BLaER1 treated with 17β-estradiol and CSF1 and Interleukin-3, amounts not matched to agents 10 nM and 100 nM (cell line): ENCODE data around the gene TFDP2.
"Not testable (repeated sequence)": the region's sequence is repeated elsewhere in the genome, so short reads cannot be mapped to it uniquely, and the experiment has no call there.

Experiments used
- H3K27ac ChIP-seq, 11 experiments: shearing (Covaris generic); formaldehyde crosslinking; 2 replicates each; pipeline ENCODE4 v1.8.1; 2022
- H3K27me3 ChIP-seq, 11 experiments: shearing (Covaris generic); formaldehyde crosslinking; 2 replicates each; pipeline ENCODE4 v1.8.1; 2022
- H3K36me3 ChIP-seq, 11 experiments: shearing (Covaris generic); formaldehyde crosslinking; 2 replicates each; pipeline ENCODE4 v1.8.1; 2022
- H3K4me1 ChIP-seq, 10 experiments: shearing (Covaris generic); formaldehyde crosslinking; 2 replicates each; pipeline ENCODE4 v1.8.1; 2022
- H3K4me2 ChIP-seq, 11 experiments: shearing (Covaris generic); formaldehyde crosslinking; 2 replicates each; pipeline ENCODE4 v1.8.1; 2022
- H3K4me3 ChIP-seq, 10 experiments: shearing (Covaris generic); formaldehyde crosslinking; 2 replicates each; pipeline ENCODE4 v1.8.1; 2022
- H3K9ac ChIP-seq, 11 experiments: shearing (Covaris generic); formaldehyde crosslinking; 2 replicates each; pipeline ENCODE4 v1.8.1; 2022
- H3K9me3 ChIP-seq, 11 experiments: shearing (Covaris generic); formaldehyde crosslinking; replicated peaks in 1 of 11; 2 replicates each; pipeline ENCODE4 v1.8.1; 2022
- H4K20me1 ChIP-seq, 11 experiments: shearing (Covaris generic); formaldehyde crosslinking; 2 replicates each; pipeline ENCODE4 v1.8.1; 2022
- Cebpa-rat ChIP-seq, 11 experiments: shearing (Covaris generic); IDR thresholded peaks; 2 replicates each; pipeline ENCODE4 v1.8.1; 2022

TFDP2 gene

GRCh38 chr3:142086581-142087090 lies 62.7 kb downstream of the TFDP2 start:
- Histone ChIP-seq H3K9ac (no peak overlapping the region), H3K27me3 (no peaks in the 10 kb centered on the region), H3K4me1 (no peaks in the 10 kb centered on the region), H4K20me1 (no peaks in the 10 kb centered on the region), H3K9me3 (peaks cover 0 to 9% (median 5%) of the 10 kb centered on the region in 11 experiments; a peak in 2 of 22 replicates), H3K4me3 (no peak overlapping the region), H3K4me2 (no peak overlapping the region), H3K36me3 (no peaks in the 10 kb centered on the region), H3K27ac (no peak overlapping the region)
- no peak for TF ChIP-seq Cebpa-rat (IDR thresholded peaks at IDR 0.05)

- no peak overlapping the region for H3K4me2 ChIP-seq
- H3K4me1 ChIP-seq, result no peaks in the 10 kb centered on the region
- H3K4me3 ChIP-seq, result no peak overlapping the region
- no peak overlapping the region for H3K27ac ChIP-seq
- H3K9ac ChIP-seq, result no peak overlapping the region
- no peaks in the 10 kb centered on the region for H4K20me1 ChIP-seq
- 0 out of 22 replicates have a peak, but pooled peaks cover 0 to 7% (median 0%) of the 10 kb centered on the region in 11 experiments for H3K36me3 ChIP-seq
- peaks cover 0 to 27% (median 5%) of the 10 kb centered on the region in 11 experiments; a peak in 3 of 22 replicates for H3K9me3 ChIP-seq
- no peaks in the 10 kb centered on the region for H3K27me3 ChIP-seq
- TF ChIP-seq Cebpa-rat (IDR thresholded peaks at IDR 0.05), result no peak
Measured at GRCh38 chr3:142081178-142081577, 68.2 kb downstream of the TFDP2 start.

DNA sequence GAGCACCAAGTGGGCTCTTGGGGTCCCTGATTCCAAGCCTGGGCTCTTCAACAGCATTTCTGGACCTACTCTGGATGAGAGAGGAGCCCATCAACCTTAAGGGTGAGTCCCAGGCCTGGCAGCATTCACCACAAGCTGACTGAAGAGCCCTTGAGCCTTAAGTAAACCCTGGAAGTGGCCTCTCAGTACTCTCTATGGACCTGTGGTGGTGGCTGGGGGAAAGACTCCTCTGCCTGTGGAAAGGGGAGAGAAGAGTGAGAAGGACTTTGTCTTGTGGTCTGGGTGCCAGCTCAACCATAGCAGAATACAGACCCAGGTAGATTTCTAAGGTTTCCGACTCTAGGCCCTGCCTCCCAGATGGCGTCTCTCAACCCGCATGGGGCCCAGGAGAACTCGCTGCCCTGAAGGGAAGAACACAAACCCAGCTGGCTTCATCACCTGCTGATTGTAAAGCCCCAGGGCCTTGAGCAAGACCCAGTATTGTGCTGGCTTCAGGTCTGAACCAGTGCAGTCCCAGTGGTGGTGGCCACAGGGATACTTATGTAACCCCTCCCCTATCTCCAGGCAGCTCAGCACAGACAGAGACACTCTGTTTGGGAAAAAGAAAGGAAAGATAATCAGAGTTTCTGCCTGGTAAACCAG lies 71.4 kb downstream of the TFDP2 start:
- H3K9me3 ChIP-seq, result peaks cover 0 to 19% (median 0%) of the 10 kb centered on the region in 11 experiments; a peak in 2 of 22 replicates
- H3K27me3 ChIP-seq, result no peaks in the 10 kb centered on the region
- no peaks in the 10 kb centered on the region for H4K20me1 ChIP-seq
- H3K9ac ChIP-seq, result no peak overlapping the region
- H3K27ac ChIP-seq, result no peak overlapping the region
- H3K4me3 ChIP-seq, result no peak overlapping the region
- H3K4me1 ChIP-seq, result no peaks in the 10 kb centered on the region
- no peak overlapping the region for H3K4me2 ChIP-seq
- H3K36me3 ChIP-seq, result 0 out of 22 replicates have a peak, but pooled peaks cover 0 to 7% (median 0%) of the 10 kb centered on the region in 11 experiments
- no peak for TF ChIP-seq Cebpa-rat (IDR thresholded peaks at IDR 0.05)

- Histone ChIP-seq H3K4me3 (no peak overlapping the region), H3K36me3 (0 out of 22 replicates have a peak, but pooled peaks cover 0 to 7% (median 0%) of the 10 kb centered on the region in 11 experiments), H4K20me1 (no peaks in the 10 kb centered on the region), H3K4me1 (no peaks in the 10 kb centered on the region), H3K9me3 (peaks cover 0 to 19% (median 0%) of the 10 kb centered on the region in 11 experiments; a peak in 2 of 22 replicates), H3K27ac (no peak overlapping the region), H3K27me3 (no peaks in the 10 kb centered on the region), H3K4me2 (no peak overlapping the region), H3K9ac (no peak overlapping the region)
- no peak for TF ChIP-seq Cebpa-rat (IDR thresholded peaks at IDR 0.05)
Measured at GRCh38 chr3:142077155-142077858, 72.0 kb downstream of the TFDP2 start.

DNA sequence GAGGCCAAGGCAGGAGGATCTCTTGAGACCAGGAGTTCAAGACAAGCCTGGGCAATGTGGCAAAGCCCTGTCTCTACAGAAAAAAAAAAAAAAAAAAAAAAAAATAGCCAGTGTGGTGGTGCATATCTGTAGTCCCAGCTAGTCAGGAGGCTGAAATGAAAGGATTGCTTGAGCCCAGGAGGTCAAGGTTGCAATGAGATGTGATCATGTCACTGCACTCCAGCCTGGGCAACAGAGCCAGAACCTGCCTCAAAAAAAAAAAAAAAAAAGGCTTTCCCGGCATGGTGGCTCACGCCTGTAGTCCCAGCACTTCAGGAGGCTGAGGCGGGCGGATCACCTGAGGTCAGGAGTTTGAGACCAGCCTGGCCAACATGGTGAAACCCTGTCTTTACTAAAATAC lies 73.7 kb downstream of the TFDP2 start:
- H3K4me1 ChIP-seq, H3K36me3 ChIP-seq, H3K27me3 ChIP-seq, H3K4me2 ChIP-seq, H3K9ac ChIP-seq, H3K27ac ChIP-seq, H3K4me3 ChIP-seq, H4K20me1 ChIP-seq: not testable (repeated sequence)
- H3K9me3 ChIP-seq, result peaks cover 0 to 19% (median 0%) of the 10 kb centered on the region in 11 experiments; a peak in 2 of 22 replicates

DNA sequence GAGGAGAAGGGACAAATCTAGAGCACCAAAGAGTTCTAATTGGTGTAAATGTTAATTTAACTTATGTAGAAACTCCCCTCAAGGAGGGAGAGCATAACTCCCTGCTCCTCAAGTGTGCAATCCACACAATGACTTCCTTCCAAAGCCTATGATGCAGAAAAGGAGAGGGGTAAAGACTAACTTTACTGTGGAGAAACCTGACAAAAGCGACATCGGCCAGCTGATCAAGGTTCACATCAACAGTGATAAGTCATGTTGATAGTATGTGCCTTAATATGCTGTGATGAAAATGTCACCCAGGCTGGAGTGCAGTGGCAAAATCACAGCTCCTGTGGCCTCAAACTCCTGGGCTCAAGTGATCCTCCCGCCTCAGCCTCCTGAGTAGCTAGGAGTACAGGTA lies 76.5 kb downstream of the TFDP2 start:
- Histone ChIP-seq H3K9me3 (no peaks in the 10 kb centered on the region), H3K36me3 (no peaks in the 10 kb centered on the region), H3K4me1 (no peaks in the 10 kb centered on the region), H3K4me2 (no peak overlapping the region), H3K27ac (no peak overlapping the region), H3K9ac (no peak overlapping the region), H3K27me3 (no peaks in the 10 kb centered on the region), H4K20me1 (no peaks in the 10 kb centered on the region), H3K4me3 (no peak overlapping the region)
- no peak for TF ChIP-seq Cebpa-rat (IDR thresholded peaks at IDR 0.05)

GRCh38 chr3:142065932-142066331 lies 83.4 kb downstream of the TFDP2 start:
- Histone ChIP-seq H3K27me3 (no peaks in the 10 kb centered on the region), H3K36me3 (no peaks in the 10 kb centered on the region; a peak in 1 of 22 replicates), H4K20me1 (no peaks in the 10 kb centered on the region), H3K27ac (no peak overlapping the region), H3K4me2 (no peak overlapping the region), H3K4me1 (no peaks in the 10 kb centered on the region), H3K9ac (no peak overlapping the region), H3K4me3 (no peak overlapping the region), H3K9me3 (no peaks in the 10 kb centered on the region)
- TF ChIP-seq Cebpa-rat (IDR thresholded peaks at IDR 0.05), result no peak

DNA sequence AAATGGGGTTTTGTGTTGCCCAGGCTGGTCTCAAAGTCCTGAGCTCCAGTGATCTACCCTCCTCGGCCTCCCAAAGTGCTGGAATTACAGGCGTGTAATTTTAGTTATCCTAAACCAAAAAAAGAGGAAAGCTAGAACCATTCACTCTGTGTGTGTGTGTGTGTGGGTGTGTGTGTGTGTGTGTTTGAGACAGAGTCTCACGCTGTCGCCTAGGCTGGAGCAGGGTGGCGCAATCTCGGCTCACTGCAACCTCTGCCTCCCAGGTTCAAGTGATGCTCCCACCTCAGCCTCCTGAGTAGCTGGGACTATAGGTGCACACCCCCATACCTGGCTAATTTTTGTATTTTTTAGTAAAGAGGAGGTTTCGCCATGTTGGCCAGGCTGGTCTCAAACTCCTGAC lies 84.0 kb downstream of the TFDP2 start:
- no peak overlapping the region for H3K27ac ChIP-seq
- H3K9me3 ChIP-seq, result no peaks in the 10 kb centered on the region
- no peak overlapping the region for H3K9ac ChIP-seq
- no peak for TF ChIP-seq Cebpa-rat (IDR thresholded peaks at IDR 0.05)
- H3K27me3 ChIP-seq, result no peaks in the 10 kb centered on the region
- H3K36me3 ChIP-seq, result no peaks in the 10 kb centered on the region; a peak in 1 of 22 replicates
- H3K4me3 ChIP-seq, result no peak overlapping the region
- no peak overlapping the region for H3K4me2 ChIP-seq
- H3K4me1 ChIP-seq, result no peaks in the 10 kb centered on the region
- no peaks in the 10 kb centered on the region for H4K20me1 ChIP-seq

DNA sequence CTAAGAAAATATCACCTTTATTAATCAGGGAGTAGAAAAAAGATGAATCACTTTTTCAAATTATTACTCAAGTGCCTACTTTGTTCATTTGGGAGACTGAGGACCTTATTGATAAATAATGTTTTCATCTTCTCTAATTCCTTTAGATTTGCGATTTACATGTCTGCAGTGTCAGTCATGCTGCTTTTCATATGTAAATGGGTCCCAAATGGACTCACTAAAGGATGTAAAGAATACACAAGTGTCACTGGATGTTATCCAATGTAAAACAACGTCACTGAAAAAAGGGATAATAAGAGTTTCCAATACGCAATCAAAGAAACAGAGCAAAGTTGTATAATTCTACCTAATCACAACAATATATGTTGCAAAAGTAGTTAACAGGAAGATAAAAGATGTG lies 84.9 kb downstream of the TFDP2 start:
- Histone ChIP-seq H4K20me1 (no peaks in the 10 kb centered on the region), H3K9ac (no peak overlapping the region), H3K4me2 (no peak overlapping the region), H3K27me3 (no peaks in the 10 kb centered on the region), H3K36me3 (no peaks in the 10 kb centered on the region; a peak in 1 of 22 replicates), H3K9me3 (no peaks in the 10 kb centered on the region), H3K4me1 (no peaks in the 10 kb centered on the region), H3K4me3 (no peak overlapping the region), H3K27ac (no peak overlapping the region)
- TF ChIP-seq Cebpa-rat (IDR thresholded peaks at IDR 0.05), result no peak
